AG04450 (cell line): ENCODE results near the gene ITGB5. TPM values are rescaled to one million over a fixed set of nuclear protein-coding genes. Genes with fewer than 3 reads are reported as not detected.
A peak's percentile ranks its signal among the peaks of the same experiment; 100 is the strongest.

ENCODE experiments used
- CTCF ChIA-PET: fragments of 300-600, 350-600 bp; formaldehyde crosslinking; extraction: SDS; loops from one replicate; lab custom pipeline; 2022; ENCODE audit warnings: antibody characterized with exemption, inconsistent platforms; lab: Charles Lee
- POLR2A ChIA-PET: fragments of 350-600 bp; formaldehyde crosslinking; extraction: SDS; loops from one replicate; lab custom pipeline; 2021; ENCODE audit warnings: antibody characterized with exemption, inconsistent platforms; lab: Yijun Ruan, JAX
- DNase-seq: peaks from one replicate; pipeline ENCODE4 v3.0.0-alpha.2; 2011; ENCODE audit warnings: low read depth, low spot score
- H3K27ac ChIP-seq: one replicate; pipeline ENCODE4 v1.5.1; 2012; ENCODE audit warnings: low read depth, low read length, control low read depth
- H3K27me3 ChIP-seq: one replicate; pipeline ENCODE4 v1.6.0; 2012; ENCODE audit warnings: low read length; ENCODE audit not compliant: control insufficient read depth, insufficient read depth
- H3K4me3 ChIP-seq: 2 replicates; pipeline ENCODE4 v1.5.1; 2011; ENCODE audit warnings: mild to moderate bottlenecking, low read depth, low read length, control low read depth
- H3K9me3 ChIP-seq: 2 replicates; pipeline ENCODE4 v1.5.1; 2012; ENCODE audit warnings: low read length; ENCODE audit not compliant: control insufficient read depth, insufficient read depth
- CTCF ChIP-seq: IDR thresholded peaks from 2 replicates; pipeline ENCODE4 v1.5.1; 2011; ENCODE audit warnings: low read depth, low read length, control low read depth, inconsistent platforms
- polyA plus RNA-seq: library from polyadenylated mRNA; depleted of rRNA; stranded (reverse); fragments of >200 nt; gene quantifications from 2 replicates; pipeline ENCODE4 v1.2.3, GENCODE V29; 2011

The ITGB5 gene
- polyA plus RNA-seq, 1 experiment: 127 TPM

DNA sequence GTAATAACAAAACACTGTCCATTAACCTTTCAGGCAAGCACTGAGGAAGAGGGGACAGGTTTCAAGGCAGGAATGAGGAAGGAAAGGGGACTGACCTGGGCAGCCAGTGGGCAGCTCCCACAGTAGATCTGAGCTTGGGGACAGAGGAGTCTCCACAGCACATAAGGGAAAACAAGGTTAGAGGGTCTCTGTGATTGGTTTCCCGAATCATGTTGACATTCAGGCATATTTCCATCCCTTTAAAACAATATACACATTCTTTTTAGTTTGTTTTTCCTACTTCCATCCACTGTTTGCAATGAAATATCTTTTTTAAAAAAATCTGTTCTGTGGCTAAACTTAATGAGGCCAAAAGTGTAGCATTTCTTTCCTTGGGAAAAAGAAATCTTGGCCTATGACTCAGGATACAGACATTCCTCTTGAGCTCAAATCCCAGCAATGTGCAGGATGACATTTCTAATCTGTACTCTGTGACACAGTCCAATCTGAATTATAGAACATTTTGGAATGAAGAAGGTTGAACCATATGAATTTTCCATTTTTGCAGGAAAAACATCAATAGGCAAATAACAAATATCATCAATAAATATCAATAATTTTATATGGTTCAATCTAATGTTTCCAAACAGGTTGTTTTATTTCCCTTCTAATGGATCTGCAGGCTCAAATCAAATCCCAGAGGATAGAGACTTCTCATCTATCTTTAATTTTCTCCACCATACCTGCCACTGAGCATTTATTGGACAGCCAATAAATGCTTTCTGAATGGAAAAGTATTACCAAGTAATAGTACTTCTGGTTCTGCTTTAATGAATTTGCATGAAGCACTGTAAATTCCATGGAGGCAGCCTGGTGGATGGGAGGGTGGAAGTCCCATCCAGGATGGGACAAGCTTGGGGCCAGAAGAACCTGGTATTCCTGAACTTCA is 54.1 kb downstream of the ITGB5 start:
- ChIA-PET CTCF (interaction anchor here (0.9 kb wide), 1 partner anchor 13 kb away, joined by 3 read pairs; no protein-coding TSS in a partner anchor), POLR2A (interaction anchor here (0.7 to 1.3 kb wide), 4 partner anchors 12 to 58 kb away, joined by 3 to 8 read pairs (median 4); no protein-coding TSS in a partner anchor)
- Histone ChIP-seq H3K27me3 (no peaks in the 10 kb centered on the region), H3K4me3 (0 out of 2 replicates have a peak overlapping the region, but pooled peaks have one; percentile 4), H3K9me3 (no peaks in the 10 kb centered on the region), H3K27ac (peak overlapping the region; percentile 96)
- TF ChIP-seq CTCF: no peak
- DNase-seq: peak; percentile 82

DNA sequence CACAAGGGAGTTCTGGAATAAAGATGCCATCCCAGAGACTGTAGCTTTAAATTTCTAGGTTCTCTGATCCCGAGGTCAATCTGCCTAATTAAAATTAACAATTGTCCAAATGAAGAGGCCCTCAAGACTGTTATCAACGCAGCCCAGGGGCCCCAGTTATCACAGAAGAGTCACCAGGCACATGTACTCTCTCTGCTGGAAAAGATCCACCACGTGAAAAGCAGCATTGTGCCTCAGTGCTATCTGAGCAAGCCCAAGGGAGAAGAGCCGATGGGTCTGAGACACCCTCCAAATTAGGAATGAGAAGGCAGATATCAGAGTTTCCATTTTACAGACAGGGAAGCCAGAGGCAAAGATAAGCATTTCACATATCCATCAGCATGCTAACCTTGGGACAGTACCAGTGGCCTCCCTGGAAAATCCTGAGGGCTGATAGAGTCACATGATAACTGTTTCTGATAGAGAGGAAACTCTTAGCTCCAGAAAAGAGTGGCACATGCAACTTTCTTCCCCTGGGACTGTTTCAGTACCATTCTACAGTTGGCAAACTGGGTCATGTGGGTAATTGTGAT is 55.5 kb downstream of the ITGB5 start:
- H3K4me3 ChIP-seq: no peak overlapping the region
- no peak overlapping the region for H3K27ac ChIP-seq
- no peaks in the 10 kb centered on the region for H3K27me3 ChIP-seq
- H3K9me3 ChIP-seq: no peaks in the 10 kb centered on the region
- DNase-seq: no peak
- CTCF ChIA-PET: no interaction called here
- POLR2A ChIA-PET: no interaction called here
- no peak for TF ChIP-seq CTCF

GRCh38 chr3:124829819-124830554 is 57.2 kb downstream of the ITGB5 start:
- no peaks in the 10 kb centered on the region for H3K9me3 ChIP-seq
- CTCF ChIA-PET: interaction anchor here (0.9 kb wide), 1 partner anchor 71 kb away, joined by 3 read pairs; no protein-coding TSS in a partner anchor
- no peak overlapping the region for H3K4me3 ChIP-seq
- H3K27me3 ChIP-seq: no peaks in the 10 kb centered on the region
- POLR2A ChIA-PET: interaction anchor here (1.1 kb wide), 1 partner anchor 46 kb away, joined by 3 read pairs; no protein-coding TSS in a partner anchor
- no peak for TF ChIP-seq CTCF
- no peak for DNase-seq
- no peak overlapping the region for H3K27ac ChIP-seq

DNA sequence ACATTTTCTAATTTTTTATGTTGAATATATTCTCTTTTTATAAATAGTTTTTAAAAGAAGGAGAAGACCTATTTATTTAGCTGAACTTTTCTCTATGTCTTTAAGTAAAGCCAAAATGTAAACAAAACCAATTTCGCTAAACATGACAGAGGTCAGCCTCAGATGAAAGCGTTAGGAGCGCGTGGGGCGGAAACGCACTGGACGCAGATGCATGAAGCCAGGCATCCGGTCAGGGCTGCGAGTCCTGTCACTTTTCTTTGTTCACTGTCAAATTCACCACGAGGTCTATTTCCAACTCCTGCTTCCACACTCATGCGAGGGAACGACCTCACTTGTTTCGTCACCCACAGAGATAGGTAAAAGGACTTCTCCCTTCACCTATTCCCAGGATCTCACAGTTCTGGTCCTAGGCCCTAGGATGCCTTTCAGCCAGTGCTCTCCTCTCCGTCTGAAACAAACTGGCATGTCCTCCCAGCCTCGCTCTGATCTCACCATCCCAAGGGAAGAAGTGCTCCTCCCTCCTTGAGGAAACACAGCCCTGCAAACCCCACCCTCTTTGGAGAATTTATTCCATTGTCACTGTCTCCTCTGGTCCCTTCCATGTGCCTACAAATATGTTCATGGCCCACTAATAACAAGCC is 57.9 kb downstream of the ITGB5 start:
- DNase-seq: no peak
- ChIA-PET POLR2A (interaction anchor here (1.1 kb wide), 1 partner anchor 46 kb away, joined by 3 read pairs; no protein-coding TSS in a partner anchor), CTCF (no interaction called here)
- no peaks in the 10 kb centered on the region for H3K9me3 ChIP-seq
- H3K27me3 ChIP-seq: no peaks in the 10 kb centered on the region
- no peak for TF ChIP-seq CTCF
- H3K27ac ChIP-seq: no peak overlapping the region
- no peak overlapping the region for H3K4me3 ChIP-seq
